ENCODE measurements around the gene WASF3.

DNA sequence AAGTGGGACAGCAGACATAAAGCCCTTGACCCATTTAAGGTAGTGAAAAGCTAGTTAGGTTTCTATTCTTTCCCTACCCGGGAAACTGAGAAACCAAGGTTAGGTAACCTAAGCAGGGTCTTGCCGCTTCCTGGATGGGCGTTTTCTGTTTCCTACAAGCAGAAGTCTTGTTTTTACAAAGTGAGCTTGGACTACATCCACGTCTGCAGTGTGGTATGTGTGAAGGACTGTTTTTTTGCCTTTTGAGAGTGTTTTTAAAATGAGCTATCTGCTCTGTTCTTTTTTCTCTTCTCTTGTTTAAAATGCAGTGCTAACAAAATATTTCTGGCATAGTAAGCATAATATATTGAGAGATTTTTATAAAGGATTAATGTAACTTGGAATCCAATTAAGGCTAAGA lies 153.7 kb downstream of the WASF3 start:
- TF ChIP-seq EZH2 (IDR thresholded peaks at IDR 0.05; ENCODE audit: low read length, unreplicated experiment): no peak
- TF ChIP-seq, protein P1, sequence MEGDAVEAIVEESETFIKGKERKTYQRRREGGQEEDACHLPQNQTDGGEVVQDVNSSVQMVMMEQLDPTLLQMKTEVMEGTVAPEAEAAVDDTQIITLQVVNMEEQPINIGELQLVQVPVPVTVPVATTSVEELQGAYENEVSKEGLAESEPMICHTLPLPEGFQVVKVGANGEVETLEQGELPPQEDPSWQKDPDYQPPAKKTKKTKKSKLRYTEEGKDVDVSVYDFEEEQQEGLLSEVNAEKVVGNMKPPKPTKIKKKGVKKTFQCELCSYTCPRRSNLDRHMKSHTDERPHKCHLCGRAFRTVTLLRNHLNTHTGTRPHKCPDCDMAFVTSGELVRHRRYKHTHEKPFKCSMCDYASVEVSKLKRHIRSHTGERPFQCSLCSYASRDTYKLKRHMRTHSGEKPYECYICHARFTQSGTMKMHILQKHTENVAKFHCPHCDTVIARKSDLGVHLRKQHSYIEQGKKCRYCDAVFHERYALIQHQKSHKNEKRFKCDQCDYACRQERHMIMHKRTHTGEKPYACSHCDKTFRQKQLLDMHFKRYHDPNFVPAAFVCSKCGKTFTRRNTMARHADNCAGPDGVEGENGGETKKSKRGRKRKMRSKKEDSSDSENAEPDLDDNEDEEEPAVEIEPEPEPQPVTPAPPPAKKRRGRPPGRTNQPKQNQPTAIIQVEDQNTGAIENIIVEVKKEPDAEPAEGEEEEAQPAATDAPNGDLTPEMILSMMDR (conservative IDR thresholded peaks at IDR 0.05; ENCODE audit: low read depth, low read length): no peak

Data from PC-3 (cell line).